Activated CD8-positive, alpha-beta T cell treated with anti-CD3 and anti-CD28 coated beads, Interleukin-2, amount 10 ng/mL, durations not matched to agents 7 days and 5 days (primary cell): ENCODE results near the gene SYT2. TPM values are rescaled to one million over a fixed set of nuclear protein-coding genes. Genes with fewer than 3 reads are reported as not detected.
"Not testable (repeated sequence)": the region's sequence is repeated elsewhere in the genome, so short reads cannot be mapped to it uniquely, and the experiment has no call there.

Experiments used
- ATAC-seq: fragments of 150-1000 bp; cut with Tn5 transposase; one replicate; pipeline ENCODE4 v1.10.0; 2021; ENCODE audit warnings: moderate library complexity
- CTCF ChIA-PET: fragments of 350-600 bp; sonication (Branson Sonifier 250); formaldehyde crosslinking; loops from one replicate; lab custom pipeline; 2021; ENCODE audit warnings: antibody characterized with exemption; lab: Charles Lee
- POLR2A ChIA-PET: fragments of 350-600 bp; sonication (Branson Sonifier 250); formaldehyde crosslinking; loops from one replicate; lab custom pipeline; 2021; ENCODE audit warnings: antibody characterized with exemption; lab: Charles Lee
- DNase-seq: peaks from one replicate; pipeline ENCODE4 v3.0.0-alpha.2; 2020
- H3K27ac Mint-ChIP-seq: one replicate; pipeline ENCODE4 v1.8.0; 2021; ENCODE audit warnings: mild to moderate bottlenecking, mixed read lengths
- H3K27me3 Mint-ChIP-seq: one replicate; pipeline ENCODE4 v1.8.0; 2021; ENCODE audit warnings: low read depth, mixed read lengths
- H3K36me3 Mint-ChIP-seq: one replicate; pipeline ENCODE4 v1.8.0; 2021; ENCODE audit warnings: low read depth, mixed read lengths
- H3K4me1 Mint-ChIP-seq: one replicate; pipeline ENCODE4 v1.8.0; 2021; ENCODE audit warnings: low read depth, mixed read lengths
- H3K4me3 Mint-ChIP-seq: one replicate; pipeline ENCODE4 v1.8.0; 2021; ENCODE audit warnings: mild to moderate bottlenecking, mixed read lengths
- H3K9me3 Mint-ChIP-seq: one replicate; pipeline ENCODE4 v1.8.0; 2022; ENCODE audit warnings: mixed read lengths; ENCODE audit not compliant: insufficient read depth
- total RNA-seq, 2 experiments: library from RNA; stranded (reverse); gene quantifications; one replicate each; pipeline ENCODE4 v1.2.3, GENCODE V29; 2021

SYT2 gene
- total RNA-seq, 2 experiments from 2014 or later: not detected

DNA sequence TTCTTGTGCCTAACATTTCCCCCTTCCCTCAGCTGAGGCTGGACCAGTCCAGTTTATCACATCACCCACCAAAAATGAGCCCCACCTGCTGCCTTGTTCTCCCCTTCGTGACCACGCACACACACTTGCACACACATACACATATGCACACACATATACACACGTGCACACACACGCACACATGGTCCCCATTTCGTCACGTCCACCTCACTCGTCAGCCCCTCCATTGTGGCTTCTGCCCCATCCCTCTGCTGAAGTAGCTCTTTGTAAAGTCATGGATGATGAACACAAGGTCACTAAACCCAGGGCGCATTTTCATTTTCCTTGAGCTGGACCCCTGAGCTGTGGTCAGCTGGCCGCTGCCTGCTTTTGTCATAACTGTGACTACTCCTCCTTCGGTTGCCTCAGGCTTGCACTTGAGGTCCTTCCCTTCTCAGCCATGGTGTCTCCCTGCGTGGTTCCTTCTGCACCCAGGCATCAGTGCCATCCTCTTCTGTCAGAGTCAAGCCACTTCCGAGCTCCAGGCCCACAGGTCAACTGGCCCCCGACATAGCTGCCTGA is 93.8 kb downstream of the SYT2 start:
- peaks cover 26% of the 10 kb centered on the region for H3K27me3 Mint-ChIP-seq
- H3K4me1 Mint-ChIP-seq: peaks cover 38% of the 10 kb centered on the region
- DNase-seq (no peak), ATAC-seq (no peak)
- peak overlapping the region; percentile 19 for H3K27ac Mint-ChIP-seq
- CTCF ChIA-PET: interaction anchor here (1.3 kb wide), 1 partner anchor 31 kb away, joined by 3 read pairs; no protein-coding TSS in a partner anchor
- no peaks in the 10 kb centered on the region for H3K9me3 Mint-ChIP-seq
- POLR2A ChIA-PET: no interaction called here
- H3K4me3 Mint-ChIP-seq: no peak overlapping the region
- H3K36me3 Mint-ChIP-seq: no peaks in the 10 kb centered on the region

DNA sequence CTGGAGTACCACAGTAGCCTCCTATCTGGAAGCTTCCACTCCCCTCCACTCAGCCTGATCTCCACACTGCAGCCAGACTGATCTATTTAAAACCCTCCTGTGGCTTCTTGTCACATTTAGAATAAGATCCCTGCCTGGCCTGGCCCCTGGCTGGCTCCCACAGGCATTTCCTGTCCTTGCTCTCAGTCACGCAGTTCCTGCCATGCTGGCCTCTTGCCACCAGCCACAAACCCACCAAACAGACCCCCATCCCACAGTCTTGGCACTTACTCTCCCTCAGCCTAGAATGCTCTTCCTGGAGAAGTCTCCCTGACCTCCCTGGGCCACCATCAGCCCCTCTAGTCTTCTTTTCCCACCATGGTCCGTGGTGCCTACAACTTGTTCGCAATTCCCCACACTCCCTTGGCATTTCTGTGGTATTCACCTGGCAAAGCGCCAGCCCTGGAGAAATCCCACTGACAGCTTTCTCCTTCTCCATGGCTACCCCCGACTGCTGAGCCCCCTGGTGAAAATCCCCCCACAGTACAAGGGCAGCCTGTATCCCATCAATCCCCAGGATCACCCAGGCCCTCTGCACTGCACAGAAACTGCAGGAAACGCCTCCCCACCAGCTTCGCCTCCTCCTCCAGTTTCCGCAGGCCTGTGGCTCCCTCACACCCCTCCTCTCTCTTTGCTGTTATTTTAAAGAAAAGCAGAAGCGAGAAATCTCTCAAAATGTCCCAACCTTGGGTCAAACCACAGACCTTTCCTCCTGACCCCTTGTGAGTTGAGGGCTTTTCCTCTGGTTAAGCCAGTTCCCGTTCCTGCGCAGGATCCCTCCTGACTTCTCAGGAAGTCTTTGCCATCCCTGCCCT is 94.5 kb downstream of the SYT2 start:
- CTCF ChIA-PET: interaction anchor here (1.3 kb wide), 1 partner anchor 30 kb away, joined by 3 read pairs; no protein-coding TSS in a partner anchor
- POLR2A ChIA-PET: no interaction called here
- peak overlapping the region; percentile 21 for H3K4me3 Mint-ChIP-seq
- peak overlapping the region; percentile 19 for H3K27ac Mint-ChIP-seq
- H3K27me3 Mint-ChIP-seq: peaks cover 21% of the 10 kb centered on the region
- ATAC-seq (peak; percentile 65), DNase-seq (peak; percentile 52)
- no peaks in the 10 kb centered on the region for H3K9me3 Mint-ChIP-seq
- no peaks in the 10 kb centered on the region for H3K36me3 Mint-ChIP-seq
- H3K4me1 Mint-ChIP-seq: peaks cover 38% of the 10 kb centered on the region

DNA sequence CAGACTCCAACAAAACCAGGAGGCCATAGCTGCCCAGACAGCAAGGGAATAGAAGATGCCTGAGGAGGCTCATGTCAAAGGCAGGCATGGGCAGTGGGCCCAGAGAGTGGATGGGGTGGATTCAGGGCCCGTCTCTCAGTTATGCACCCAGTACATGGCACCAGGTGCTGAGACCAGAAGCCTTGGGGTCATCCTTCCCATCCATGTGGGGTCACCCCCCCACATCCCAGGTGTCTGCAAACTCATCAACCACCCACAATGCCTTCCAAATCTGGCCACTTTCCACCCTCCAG is 95.1 kb downstream of the SYT2 start:
- H3K27me3 Mint-ChIP-seq: peaks cover 16% of the 10 kb centered on the region
- CTCF ChIA-PET, POLR2A ChIA-PET, H3K9me3 Mint-ChIP-seq, DNase-seq, ATAC-seq, H3K36me3 Mint-ChIP-seq: not testable (repeated sequence)
- peaks cover 38% of the 10 kb centered on the region for H3K4me1 Mint-ChIP-seq
- H3K4me3 Mint-ChIP-seq: peak overlapping the region; percentile 21
- peak overlapping the region; percentile 19 for H3K27ac Mint-ChIP-seq

DNA sequence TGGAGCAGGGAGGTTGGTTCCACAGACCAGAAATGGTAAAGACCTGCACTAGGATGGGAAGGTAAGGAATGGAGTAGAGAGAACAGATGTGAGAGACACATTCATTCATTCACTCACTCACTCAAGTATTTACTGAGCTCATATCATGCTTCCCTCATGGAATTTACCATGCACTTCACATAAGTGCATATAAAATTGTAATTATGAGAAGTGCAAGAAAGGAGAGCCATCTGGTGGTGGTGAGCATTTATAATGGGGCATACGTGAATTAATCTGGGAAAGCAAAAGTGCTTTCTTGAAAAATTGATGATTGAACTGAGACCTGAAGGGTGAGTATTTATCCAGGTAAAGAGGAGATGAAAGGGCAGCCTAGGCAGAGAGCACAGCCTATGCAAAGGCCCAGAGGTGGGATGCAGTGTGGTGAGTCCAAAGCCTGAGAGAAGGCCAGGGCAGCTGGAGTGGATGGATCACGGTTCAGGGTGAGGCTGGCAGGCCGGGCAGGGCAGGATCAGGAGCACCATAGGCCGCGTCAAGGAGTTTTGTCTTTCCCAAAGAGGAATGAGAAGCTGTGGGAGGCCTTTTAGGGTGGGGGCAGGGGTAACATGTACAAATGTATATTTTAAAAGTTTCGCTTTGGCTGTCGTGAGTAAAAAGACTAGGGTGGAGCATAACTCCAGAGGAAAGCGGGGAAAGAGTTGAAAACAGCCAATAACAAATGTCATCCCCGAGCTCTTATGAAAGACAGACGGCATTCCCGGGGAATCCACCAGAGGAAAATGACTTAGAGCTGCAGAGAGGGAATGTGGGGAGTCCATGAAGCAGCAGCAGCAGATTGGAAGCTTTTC is 95.7 kb downstream of the SYT2 start:
- CTCF ChIA-PET, H3K4me3 Mint-ChIP-seq, DNase-seq, ATAC-seq, POLR2A ChIA-PET, H3K9me3 Mint-ChIP-seq, H3K36me3 Mint-ChIP-seq: not testable (repeated sequence)
- peaks cover 13% of the 10 kb centered on the region for H3K27me3 Mint-ChIP-seq
- H3K27ac Mint-ChIP-seq: peak overlapping the region; percentile 26
- H3K4me1 Mint-ChIP-seq: peaks cover 38% of the 10 kb centered on the region

DNA sequence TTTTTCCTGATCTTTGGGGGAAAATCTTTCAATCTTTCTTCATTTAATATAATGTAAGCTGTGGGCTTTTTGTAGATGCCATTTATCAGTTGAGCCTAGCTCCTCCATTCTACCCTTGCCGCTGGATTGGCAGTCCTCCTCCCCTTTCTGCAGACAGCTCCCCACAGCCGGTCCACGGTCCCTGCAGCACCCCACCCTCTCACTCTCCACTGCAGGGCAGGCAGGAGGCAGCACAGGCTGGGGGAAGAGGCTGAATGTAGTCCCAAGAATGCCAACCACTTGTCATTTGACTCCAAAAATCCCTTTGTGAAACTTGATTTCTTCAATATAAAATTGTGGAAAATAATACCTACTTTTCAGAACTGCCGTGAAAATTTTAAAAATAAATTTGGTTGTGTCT is 96.7 kb downstream of the SYT2 start:
- H3K4me3 Mint-ChIP-seq: no peak overlapping the region
- H3K27ac Mint-ChIP-seq: no peak overlapping the region
- POLR2A ChIA-PET: no interaction called here
- CTCF ChIA-PET: no interaction called here
- ATAC-seq (no peak), DNase-seq (no peak)
- H3K9me3 Mint-ChIP-seq: no peaks in the 10 kb centered on the region
- H3K27me3 Mint-ChIP-seq: peaks cover 7% of the 10 kb centered on the region
- H3K4me1 Mint-ChIP-seq: peaks cover 34% of the 10 kb centered on the region
- no peaks in the 10 kb centered on the region for H3K36me3 Mint-ChIP-seq

DNA sequence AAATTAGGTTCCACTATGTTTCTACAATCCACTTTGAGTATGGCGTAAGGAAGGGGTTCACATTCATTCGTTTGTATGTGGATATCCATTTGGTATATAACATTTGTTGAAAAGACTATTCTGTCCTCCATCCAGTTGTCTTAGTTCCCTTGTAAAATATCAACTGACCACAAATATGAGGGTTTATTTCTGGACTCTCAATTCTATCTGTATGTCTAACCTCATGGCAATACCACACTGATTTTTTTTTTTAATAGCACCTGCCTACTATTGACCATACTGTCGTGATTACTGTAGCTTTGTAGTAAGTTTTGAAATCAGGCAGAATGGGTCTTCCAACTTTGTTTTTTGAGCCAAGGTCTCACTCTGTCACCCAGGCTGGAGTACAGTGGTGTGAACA is 98.2 kb downstream of the SYT2 start:
- ATAC-seq, H3K27me3 Mint-ChIP-seq, H3K27ac Mint-ChIP-seq, H3K9me3 Mint-ChIP-seq, H3K36me3 Mint-ChIP-seq, H3K4me3 Mint-ChIP-seq, DNase-seq, POLR2A ChIA-PET: not testable (repeated sequence)
- peaks cover 28% of the 10 kb centered on the region for H3K4me1 Mint-ChIP-seq
- CTCF ChIA-PET: interaction anchor here (0.7 kb wide), 1 partner anchor 15 kb away, joined by 3 read pairs; no protein-coding TSS in a partner anchor

DNA sequence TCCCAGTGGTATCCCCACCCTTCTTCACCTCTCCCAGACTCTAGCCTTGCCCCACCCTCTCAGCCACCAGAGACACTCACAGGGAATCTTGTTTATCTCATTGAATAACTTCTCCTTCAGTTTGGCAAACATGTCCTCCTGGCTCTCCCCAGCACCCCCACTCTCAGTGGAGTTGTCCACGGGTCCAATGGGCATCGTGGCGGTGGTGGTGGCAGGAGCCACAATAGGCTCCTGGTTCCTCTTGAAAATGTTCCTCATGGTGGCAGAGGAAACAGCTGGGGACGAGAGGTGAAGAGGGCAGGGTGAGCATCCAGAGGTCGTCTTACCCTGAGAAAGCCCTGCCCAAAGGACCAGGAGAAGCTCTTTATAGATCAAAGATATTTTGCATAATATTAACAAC is 104.7 kb downstream of the SYT2 start:
- Mint-ChIP-seq H3K4me1 (no peaks in the 10 kb centered on the region), H3K36me3 (no peaks in the 10 kb centered on the region), H3K27ac (no peak overlapping the region), H3K9me3 (no peaks in the 10 kb centered on the region), H3K4me3 (no peak overlapping the region), H3K27me3 (no peaks in the 10 kb centered on the region)
- POLR2A ChIA-PET: no interaction called here
- CTCF ChIA-PET: no interaction called here
- DNase-seq (no peak), ATAC-seq (no peak)

DNA sequence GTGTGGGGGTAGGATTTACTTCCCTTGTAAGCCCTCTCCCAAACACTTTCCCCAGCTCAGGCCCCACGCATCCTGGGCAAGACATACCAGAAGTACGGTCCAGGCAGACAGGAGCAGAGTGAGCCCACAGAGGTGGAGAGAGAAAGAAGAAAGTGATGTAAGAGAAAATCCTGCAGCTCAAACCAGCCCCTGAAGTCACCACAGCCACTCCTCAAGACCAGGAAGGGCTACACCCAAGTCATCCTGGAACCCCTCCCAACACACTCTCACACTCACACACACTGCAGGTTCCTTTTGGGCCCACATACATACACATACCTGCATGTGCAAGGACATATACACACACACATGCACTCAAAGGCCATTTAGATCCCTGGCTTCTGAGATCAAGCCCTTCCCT is 106.8 kb downstream of the SYT2 start:
- no peaks in the 10 kb centered on the region for H3K4me1 Mint-ChIP-seq
- no peak overlapping the region for H3K27ac Mint-ChIP-seq
- no peak for ATAC-seq
- no peak for DNase-seq
- no peaks in the 10 kb centered on the region for H3K9me3 Mint-ChIP-seq
- H3K27me3 Mint-ChIP-seq: no peaks in the 10 kb centered on the region
- H3K4me3 Mint-ChIP-seq: no peak overlapping the region
- no peaks in the 10 kb centered on the region for H3K36me3 Mint-ChIP-seq
- POLR2A ChIA-PET: no interaction called here
- CTCF ChIA-PET: no interaction called here

DNA sequence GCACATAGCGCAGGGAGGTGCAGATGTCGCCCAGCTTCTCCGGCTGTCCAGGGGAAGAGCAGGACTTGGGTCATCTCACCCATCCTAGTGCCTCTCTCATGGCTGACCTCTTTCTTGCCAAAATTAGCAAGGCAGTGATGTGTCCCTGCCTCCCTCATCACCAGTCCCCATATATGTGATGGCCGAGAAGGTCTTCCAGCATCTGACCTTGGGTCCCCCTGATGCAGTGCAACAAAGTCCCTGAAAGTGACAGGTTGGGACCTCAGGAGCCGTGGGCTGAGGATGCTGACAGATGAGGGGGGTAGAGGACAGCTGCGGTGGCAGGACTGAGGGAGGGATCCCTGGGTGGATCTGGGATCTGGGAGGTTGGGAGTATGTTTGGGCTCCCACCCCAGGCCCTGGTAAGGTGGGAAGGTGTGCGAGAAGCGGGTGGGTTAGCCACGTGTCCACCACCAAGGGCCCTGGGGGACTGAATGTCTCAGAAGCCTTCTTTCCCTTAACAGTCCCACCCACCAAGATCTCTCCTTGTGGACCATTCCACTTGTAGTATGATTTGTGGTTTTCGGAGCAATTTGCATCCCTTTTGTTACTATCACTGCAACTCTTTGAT is 109.7 kb downstream of the SYT2 start:
- Mint-ChIP-seq H3K36me3 (no peaks in the 10 kb centered on the region), H3K4me1 (no peaks in the 10 kb centered on the region), H3K27me3 (no peaks in the 10 kb centered on the region), H3K9me3 (no peaks in the 10 kb centered on the region), H3K4me3 (no peak overlapping the region), H3K27ac (no peak overlapping the region)
- CTCF ChIA-PET: interaction anchor here (0.8 to 1.6 kb wide), 6 partner anchors 11 to 137 kb away, joined by 3 to 6 read pairs (median 3); no protein-coding TSS in a partner anchor
- ATAC-seq (no peak), DNase-seq (no peak)
- POLR2A ChIA-PET: no interaction called here

DNA sequence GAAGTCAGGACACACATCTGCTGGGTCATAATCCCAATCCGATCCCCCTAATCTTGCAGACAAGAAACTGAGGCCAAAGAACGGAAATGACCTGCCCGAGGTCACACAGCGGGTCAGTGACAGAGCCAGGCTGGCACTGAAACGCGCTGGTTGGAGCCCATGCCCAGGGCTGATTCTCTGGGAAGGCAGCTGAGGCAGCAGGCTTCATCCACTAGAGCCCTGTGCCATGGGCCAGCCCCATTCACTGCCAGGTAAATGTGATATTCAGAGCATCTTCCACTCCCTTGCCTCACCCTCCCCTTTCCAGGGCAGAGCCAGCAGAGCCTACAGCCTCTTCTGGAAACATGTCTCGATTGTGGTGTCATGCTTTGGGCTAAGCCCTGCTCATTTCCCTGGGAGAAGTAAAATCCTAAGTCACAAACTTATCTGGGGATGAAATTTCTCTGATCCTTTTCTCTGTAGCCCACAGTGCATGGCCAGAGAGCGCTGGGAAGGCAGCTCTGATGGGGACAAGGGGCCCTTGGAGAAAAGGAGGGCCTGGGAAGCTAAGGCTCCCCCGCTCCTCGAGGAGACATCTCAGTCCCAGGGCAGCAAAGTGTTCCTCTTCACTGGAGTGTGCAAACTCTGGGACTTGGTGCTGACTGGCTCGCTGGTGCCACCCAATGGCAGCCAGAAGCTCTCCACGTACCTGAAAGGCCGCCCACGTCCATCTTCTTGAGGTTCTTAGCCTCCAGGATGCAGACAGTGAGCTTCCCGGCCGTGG is 110.4 kb downstream of the SYT2 start:
- ChIA-PET POLR2A (no interaction called here), CTCF (interaction anchor here (0.6 to 1.6 kb wide), 7 partner anchors 10 to 136 kb away, joined by 3 to 6 read pairs (median 3); no protein-coding TSS in a partner anchor)
- Mint-ChIP-seq H3K9me3 (no peaks in the 10 kb centered on the region), H3K36me3 (no peaks in the 10 kb centered on the region), H3K4me1 (no peaks in the 10 kb centered on the region), H3K27ac (no peak overlapping the region), H3K27me3 (no peaks in the 10 kb centered on the region), H3K4me3 (no peak overlapping the region)
- DNase-seq: peak; percentile 44
- ATAC-seq: no peak
